Common myeloid progenitor, CD34-positive (primary cell): ENCODE measurements around the gene SDK2.

ENCODE experiments used
- CTCF ChIA-PET: fragments of 350-600 bp; sonication (Branson Sonifier 250); formaldehyde crosslinking; loops from one replicate; lab custom pipeline; 2021; ENCODE audit warnings: antibody characterized with exemption; lab: Charles Lee
- POLR2A ChIA-PET: fragments of 350-600 bp; sonication (Branson Sonifier 250); formaldehyde crosslinking; loops from one replicate; lab custom pipeline; 2021; ENCODE audit warnings: antibody characterized with exemption; lab: Charles Lee
- DNase-seq, 3 donors: peaks; one replicate each; pipeline versions ENCODE4 v3.0.0 to v3.0.0-alpha.2; 2013
- H3K27ac ChIP-seq, 2 experiments: 1 replicate in 1 of 2; 2 replicates in 1 of 2; pipeline ENCODE4 v1.7.0; 2013; ENCODE audit warnings: inconsistent platforms in 2 of 2, low read length in 2 of 2, mild to moderate bottlenecking in 2 of 2, low read depth in 1 of 2, moderate library complexity in 1 of 2; ENCODE audit not compliant: severe bottlenecking in 2 of 2, insufficient read depth in 1 of 2, poor library complexity in 1 of 2
- H3K27me3 ChIP-seq, 5 experiments: replicated peaks in 2 of 5; 1 replicate in 3 of 5; 2 replicates in 2 of 5; pipeline versions ENCODE4 v1.6.1 to v1.7.0; 2013; ENCODE audit warnings: low read length in 4 of 5, mild to moderate bottlenecking in 2 of 5, moderate library complexity in 2 of 5, inconsistent platforms in 1 of 5; ENCODE audit not compliant: insufficient read depth in 5 of 5, control insufficient read depth in 4 of 5
- H3K36me3 ChIP-seq, 4 experiments: 1 replicate in 2 of 4; 2 replicates in 2 of 4; pipeline versions ENCODE4 v1.6.1 to v1.7.0; 2013; ENCODE audit warnings: low read length in 3 of 4, control low read depth in 1 of 4, mild to moderate bottlenecking in 1 of 4; ENCODE audit not compliant: control insufficient read depth in 4 of 4, insufficient read depth in 4 of 4
- H3K4me1 ChIP-seq, 4 experiments: 1 replicate in 3 of 4; 2 replicates in 1 of 4; pipeline versions ENCODE4 v1.6.1 to v1.7.1; 2013; ENCODE audit warnings: low read length in 3 of 4, mild to moderate bottlenecking in 3 of 4, control low read depth in 1 of 4, inconsistent platforms in 1 of 4, moderate library complexity in 1 of 4; ENCODE audit not compliant: control insufficient read depth in 4 of 4, insufficient read depth in 4 of 4; ENCODE audit errors: control extremely low read depth in 1 of 4
- H3K4me3 ChIP-seq, 7 experiments: 1 replicate in 4 of 7; 2 replicates in 3 of 7; pipeline versions ENCODE4 v1.5.1 to v1.7.0; 2013; ENCODE audit warnings: mild to moderate bottlenecking in 7 of 7, low read length in 6 of 7, moderate library complexity in 6 of 7, inconsistent platforms in 2 of 7, low read depth in 2 of 7, control low read depth in 1 of 7; ENCODE audit not compliant: insufficient read depth in 4 of 7, control insufficient read depth in 1 of 7; ENCODE audit errors: extremely low read depth in 1 of 7
- H3K9me3 ChIP-seq, 5 experiments: 1 replicate in 4 of 5; 2 replicates in 1 of 5; pipeline versions ENCODE4 v1.6.1 to v1.7.1; 2013; ENCODE audit warnings: low read length in 4 of 5, mild to moderate bottlenecking in 2 of 5, inconsistent platforms in 1 of 5, low read depth in 1 of 5, moderate library complexity in 1 of 5; ENCODE audit not compliant: control insufficient read depth in 4 of 5, insufficient read depth in 2 of 5; ENCODE audit errors: control extremely low read depth in 1 of 5
- WGBS: methylation state at CpG from one replicate; pipeline ENCODE4 v1.1.5; 2013; ENCODE audit not compliant: insufficient coverage; 5-methylcytosine and 5-hydroxymethylcytosine counted together

The SDK2 gene

DNA sequence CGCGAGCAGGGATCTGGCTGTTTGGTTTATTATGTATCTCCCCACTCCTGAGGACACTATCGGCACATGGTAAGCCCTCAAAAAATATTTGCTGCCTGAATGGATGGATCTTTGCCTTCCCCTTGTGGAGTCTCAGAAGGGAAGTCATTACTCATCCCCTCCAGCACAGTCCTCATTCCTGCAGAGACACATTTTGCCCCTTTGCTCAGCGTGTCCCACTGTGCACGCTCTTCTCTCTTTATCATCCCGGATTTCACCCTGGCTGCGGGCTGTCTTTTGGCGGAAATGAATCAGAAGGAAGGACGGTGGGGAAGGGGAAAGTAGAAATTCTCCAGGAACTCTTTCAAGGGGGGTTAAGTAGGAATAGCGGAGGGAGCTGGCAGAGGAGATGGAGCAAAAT is 207.3 kb downstream of the SDK2 start:
- peaks cover 0 to 13% (median 0%) of the 10 kb centered on the region in 4 experiments for H3K36me3 ChIP-seq
- DNase-seq = no peak
- ChIA-PET POLR2A (no interaction called here), CTCF (no interaction called here)
- H3K27me3 ChIP-seq = no peaks in the 10 kb centered on the region
- no peaks in the 10 kb centered on the region for H3K4me1 ChIP-seq
- 95% methylated on average over 8 of the region's 10 CpGs for WGBS
- H3K4me3 ChIP-seq = no peak overlapping the region
- no peak overlapping the region for H3K27ac ChIP-seq
- H3K9me3 ChIP-seq = no peaks in the 10 kb centered on the region

DNA sequence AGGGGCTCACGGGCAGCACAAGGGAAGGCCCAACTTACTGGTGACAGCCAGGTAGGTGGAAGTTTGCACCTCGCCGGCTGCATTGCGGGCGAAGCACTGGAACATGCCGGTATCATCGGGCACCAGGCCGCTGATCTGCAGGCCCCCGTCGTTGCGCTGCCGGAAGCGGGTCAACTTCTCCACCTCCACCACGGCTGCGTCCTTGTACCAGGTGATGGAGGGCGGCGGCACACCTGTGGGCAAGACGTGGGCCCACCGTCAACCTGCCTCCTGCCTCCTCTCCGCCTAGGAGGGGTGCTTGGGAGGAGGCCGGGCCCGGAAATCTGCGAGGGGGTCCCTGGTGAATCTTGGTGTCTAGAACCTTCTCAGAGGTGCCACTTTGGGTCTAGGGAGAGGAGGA is 208.8 kb downstream of the SDK2 start:
- H3K36me3 ChIP-seq = peaks cover 0 to 11% (median 0%) of the 10 kb centered on the region in 4 experiments
- peaks cover 0 to 9% (median 4%) of the 10 kb centered on the region in 4 experiments for H3K4me1 ChIP-seq
- ChIA-PET POLR2A (no interaction called here), CTCF (no interaction called here)
- no peaks in the 10 kb centered on the region for H3K27me3 ChIP-seq
- no peak overlapping the region for H3K4me3 ChIP-seq
- no peaks in the 10 kb centered on the region for H3K9me3 ChIP-seq
- no peak for DNase-seq
- H3K27ac ChIP-seq = no peak overlapping the region
- WGBS = over 99% methylated on average over 14 of the region's 23 CpGs

DNA sequence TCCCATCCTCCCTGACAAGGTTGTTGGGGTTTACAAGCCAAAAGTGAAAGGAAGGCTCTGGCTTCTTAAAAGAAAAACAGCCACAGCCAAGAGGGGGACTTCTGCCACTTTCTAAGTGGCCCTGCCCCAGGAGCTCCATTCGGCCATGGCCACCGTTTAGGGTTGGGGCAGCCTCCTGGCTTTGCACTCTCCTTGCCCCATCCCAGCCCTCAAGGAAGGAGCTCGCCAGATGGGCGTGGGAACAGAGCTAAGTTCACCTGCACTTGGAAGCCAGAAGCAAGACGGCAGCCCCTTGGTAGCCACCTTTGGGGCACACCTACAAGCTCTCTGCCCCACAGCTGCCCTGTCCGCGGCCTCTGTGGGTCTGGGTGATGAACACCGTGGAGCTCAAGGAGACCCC is 210.1 kb downstream of the SDK2 start:
- Histone ChIP-seq H3K36me3 (peaks cover 0 to 10% (median 0%) of the 10 kb centered on the region in 4 experiments), H3K9me3 (no peaks in the 10 kb centered on the region), H3K4me1 (peaks cover 0 to 20% (median 13%) of the 10 kb centered on the region in 4 experiments), H3K27ac (no peak overlapping the region), H3K27me3 (no peaks in the 10 kb centered on the region), H3K4me3 (no peak overlapping the region)
- POLR2A ChIA-PET = no interaction called here
- CTCF ChIA-PET = no interaction called here
- DNase-seq = no peak
- 100% methylated on average over 6 of the region's 8 CpGs for WGBS

DNA sequence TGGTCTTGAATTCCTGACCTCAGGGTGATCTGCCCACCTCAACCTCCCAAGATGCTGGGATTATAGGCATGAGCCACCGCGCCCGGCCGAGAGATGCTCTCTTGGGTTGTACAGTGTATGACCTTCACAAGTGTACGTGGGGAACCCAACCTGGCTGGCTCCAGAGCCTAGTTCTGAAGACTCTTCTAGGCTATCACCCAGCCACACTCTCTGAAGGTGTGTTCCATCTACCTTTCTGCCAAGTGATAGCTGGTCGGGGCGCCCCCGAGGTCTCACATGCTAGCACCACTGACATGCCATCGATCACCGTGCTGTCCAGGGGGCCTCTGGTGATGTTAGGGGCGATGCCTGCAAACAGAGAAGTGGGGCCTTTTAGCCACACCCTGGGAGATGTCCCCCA is 210.7 kb downstream of the SDK2 start:
- no peaks in the 10 kb centered on the region for H3K27me3 ChIP-seq
- no peak overlapping the region for H3K27ac ChIP-seq
- CTCF ChIA-PET = interaction anchor here (6.1 kb wide), 1 partner anchor 408 kb away, joined by 35 read pairs; no protein-coding TSS in a partner anchor
- peaks cover 0 to 7% (median 0%) of the 10 kb centered on the region in 4 experiments for H3K36me3 ChIP-seq
- no peak overlapping the region for H3K4me3 ChIP-seq
- peaks cover 0 to 20% (median 13%) of the 10 kb centered on the region in 4 experiments for H3K4me1 ChIP-seq
- DNase-seq = no peak
- 100% methylated on average over 11 of the region's 11 CpGs for WGBS
- no peaks in the 10 kb centered on the region for H3K9me3 ChIP-seq
- POLR2A ChIA-PET = no interaction called here

DNA sequence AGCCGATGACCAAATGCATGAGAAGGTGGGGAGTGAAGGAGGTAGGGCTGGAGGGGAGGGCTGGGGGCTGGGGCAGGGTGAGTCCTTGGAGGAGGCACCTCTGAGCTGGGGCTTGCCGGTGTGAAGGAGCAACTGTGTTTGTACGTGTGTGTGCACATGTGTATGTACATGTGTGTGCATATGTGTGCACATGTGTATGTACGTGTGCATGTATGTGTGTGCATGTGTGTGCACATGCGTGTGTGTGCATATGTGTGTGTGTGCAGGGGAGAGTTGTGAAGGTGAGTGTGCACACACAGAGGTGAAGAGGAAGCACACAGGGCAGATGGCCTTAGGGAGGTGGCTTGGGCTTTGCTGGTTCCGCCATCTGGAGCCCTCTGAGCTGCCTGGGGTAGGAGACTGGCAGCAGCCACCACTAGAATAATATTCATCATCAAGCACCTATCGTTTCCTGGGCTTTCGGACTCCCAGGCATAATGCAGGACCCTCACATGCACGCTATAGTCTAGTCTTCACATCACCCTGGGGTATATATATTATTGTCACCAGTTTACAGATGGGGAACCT is 211.5 kb downstream of the SDK2 start:
- POLR2A ChIA-PET = no interaction called here
- H3K4me1 ChIP-seq = peaks cover 0 to 20% (median 13%) of the 10 kb centered on the region in 4 experiments
- H3K9me3 ChIP-seq = no peaks in the 10 kb centered on the region
- H3K27ac ChIP-seq = no peak overlapping the region
- WGBS = 100% methylated on average over 7 of the region's 9 CpGs
- H3K36me3 ChIP-seq = peaks cover 0 to 7% (median 0%) of the 10 kb centered on the region in 4 experiments
- H3K4me3 ChIP-seq = no peak overlapping the region
- CTCF ChIA-PET = interaction anchor here (1.6 to 6.1 kb wide), 2 partner anchors 76 to 409 kb away, joined by 3 to 35 read pairs; no protein-coding TSS in a partner anchor
- no peak for DNase-seq
- no peaks in the 10 kb centered on the region for H3K27me3 ChIP-seq

DNA sequence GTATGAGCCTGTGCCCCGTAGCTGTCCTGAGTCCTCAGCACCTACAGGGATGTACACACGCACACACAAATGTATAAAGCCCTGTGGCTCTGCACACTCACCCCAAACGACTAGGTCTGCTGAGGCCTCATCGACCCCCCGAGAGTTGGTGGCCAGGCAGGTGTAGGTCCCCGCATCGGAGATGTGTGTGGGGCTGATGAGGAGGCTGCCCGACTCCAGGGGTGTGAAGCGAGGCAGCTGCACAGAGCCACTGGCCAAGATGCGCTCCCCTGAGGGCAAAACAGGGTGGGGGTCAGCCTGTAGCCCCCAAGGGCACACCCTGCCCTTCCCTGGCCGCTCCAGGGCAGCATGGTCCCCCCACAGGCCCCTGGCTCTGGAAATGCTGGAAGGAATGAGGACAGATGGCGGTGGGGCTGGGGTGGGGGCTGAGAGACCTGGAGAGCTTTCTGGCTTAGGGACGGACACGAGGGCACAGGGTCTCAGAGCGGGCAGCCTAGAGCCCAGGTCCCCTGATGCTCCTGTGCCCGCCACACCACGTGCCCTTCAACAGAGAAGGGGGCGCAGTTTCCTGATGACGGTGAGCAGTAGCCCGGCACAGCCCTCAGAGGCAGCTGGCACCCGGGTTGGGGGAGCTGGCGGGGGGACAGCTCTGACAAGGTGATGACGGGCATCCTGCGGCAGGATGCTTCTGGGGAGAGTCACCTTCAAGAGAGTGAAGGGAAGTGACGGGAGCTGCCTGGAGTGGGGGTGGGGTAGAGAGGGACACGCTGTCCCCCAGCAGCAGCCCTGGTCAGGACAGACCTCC is 212.6 kb downstream of the SDK2 start:
- no peak for DNase-seq
- Histone ChIP-seq H3K4me3 (no peak overlapping the region), H3K27me3 (no peaks in the 10 kb centered on the region), H3K4me1 (peaks cover 0 to 20% (median 13%) of the 10 kb centered on the region in 4 experiments), H3K9me3 (no peaks in the 10 kb centered on the region), H3K27ac (no peak overlapping the region), H3K36me3 (peaks cover 0 to 7% (median 0%) of the 10 kb centered on the region in 4 experiments)
- ChIA-PET CTCF (interaction anchor here (1.2 to 6.1 kb wide), 8 partner anchors 14 to 410 kb away, joined by 3 to 43 read pairs (median 5); partner anchors contain the start of gene SDK2), POLR2A (no interaction called here)
- WGBS = 99% methylated on average over 22 of the region's 26 CpGs

DNA sequence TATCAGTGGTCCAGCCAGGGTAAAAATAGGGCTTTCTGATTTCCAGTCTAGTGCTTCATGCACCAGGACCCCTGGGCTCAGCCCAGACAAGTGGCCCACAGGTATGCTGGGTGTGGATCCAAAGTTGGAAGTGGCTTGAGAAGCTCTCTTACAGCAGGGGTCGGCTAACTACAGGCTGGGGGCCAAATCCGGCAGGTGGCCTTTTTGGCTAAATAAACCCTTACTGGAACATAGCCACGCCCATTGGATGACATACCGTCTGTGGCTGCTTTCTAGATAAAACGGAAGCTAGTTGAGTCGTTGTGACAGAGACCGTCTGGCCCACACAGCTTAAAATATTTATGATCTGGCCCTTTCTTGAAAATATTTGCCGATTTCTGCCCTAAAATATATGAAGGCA is 213.4 kb downstream of the SDK2 start:
- ChIA-PET CTCF (interaction anchor here (0.7 to 6.1 kb wide), 15 partner anchors 8 to 569 kb away, joined by 3 to 43 read pairs (median 4); partner anchors contain the start of gene SDK2), POLR2A (no interaction called here)
- DNase-seq = peak; percentile 16 to 66 (median 54)
- Histone ChIP-seq H3K27ac (no peak overlapping the region), H3K36me3 (peaks cover 0 to 7% (median 0%) of the 10 kb centered on the region in 4 experiments), H3K4me3 (no peak overlapping the region), H3K27me3 (no peaks in the 10 kb centered on the region), H3K4me1 (peaks cover 0 to 20% (median 13%) of the 10 kb centered on the region in 4 experiments), H3K9me3 (no peaks in the 10 kb centered on the region)
- 61% methylated on average over 8 of the region's 8 CpGs for WGBS
